K562 (cell line): Measurements from ENCODE around the gene CDC23. TPM values are rescaled to one million over a fixed set of nuclear protein-coding genes. Genes with fewer than 3 reads are reported as not detected.

Source experiments
- CBFA2T3 ChIP-seq: fragments of 450-650 bp; IDR thresholded peaks from 2 replicates; pipeline ENCODE4 v1.6.1; 2017
- GABPB1 ChIP-seq: sonication (generic); formaldehyde crosslinking; IDR thresholded peaks from 2 replicates; pipeline ENCODE4 v1.8.0; 2022; ENCODE audit warnings: mild to moderate bottlenecking, missing genetic modification reagents
- ILK ChIP-seq: fragments of 450-650 bp; IDR thresholded peaks from 2 replicates; pipeline ENCODE4 v1.6.1; 2016; ENCODE audit warnings: missing genetic modification characterization, low read depth, mild to moderate bottlenecking, missing compliant biosample characterization, moderate library complexity, borderline replicate concordance
- MCM5 ChIP-seq: fragments of 450-650 bp; IDR thresholded peaks from 2 replicates; pipeline ENCODE4 v1.6.1; 2016; ENCODE audit warnings: low read depth
- MCM7 ChIP-seq, 2 experiments: fragments of 450-650 bp; IDR thresholded peaks; 2 replicates each; pipeline ENCODE4 v1.6.1; 2016 to 2018
- NEUROD1 ChIP-seq: fragments of 150-350 bp; IDR thresholded peaks from 2 replicates; pipeline ENCODE4 v1.6.1; 2014; ENCODE audit warnings: borderline replicate concordance, low read length, low read depth; ENCODE audit not compliant: partially characterized antibody
- OTX1 ChIP-seq: fragments of 450-650 bp; formaldehyde crosslinking; IDR thresholded peaks from 2 replicates; pipeline ENCODE4 v1.4.0; 2022; ENCODE audit warnings: mild to moderate bottlenecking
- SIN3B ChIP-seq: fragments of 450-650 bp; IDR thresholded peaks from 2 replicates; pipeline ENCODE4 v1.6.1; 2017; ENCODE audit warnings: low read depth, mild to moderate bottlenecking, moderate library complexity
- SP2 ChIP-seq: IDR thresholded peaks from 2 replicates; pipeline ENCODE4 v1.6.1; 2011; ENCODE audit warnings: mild to moderate bottlenecking, low read depth, low read length, moderate library complexity; ENCODE audit not compliant: poor library complexity, severe bottlenecking; ENCODE audit errors: extremely low read depth
- SRSF9 ChIP-seq: fragments of 200-400 bp; formaldehyde crosslinking; IDR thresholded peaks from 2 replicates; pipeline ENCODE4 v1.6.1; 2017; ENCODE audit warnings: low read depth, low read length, borderline replicate concordance
- TAF7 ChIP-seq: fragments of 450-650 bp; IDR thresholded peaks from 2 replicates; pipeline ENCODE4 v1.6.1; 2016; ENCODE audit warnings: missing genetic modification characterization, missing compliant biosample characterization
- polyA plus RNA-seq, 8 experiments: library from polyadenylated mRNA; depleted of rRNA in 4 of 8; stranded (reverse) in 5 of 8; unstranded in 3 of 8; fragments of >200 nt; fragmentation: Nextera tagmentation in 2 of 8; fragmentation: Illumina TruSeq in 1 of 8; extraction: Ambion mirVana in 2 of 8; extraction: Trizol in 1 of 8; gene quantifications; 2 replicates each; pipeline versions ENCODE4 v1.2.1 to v1.2.3, GENCODE V29; 2011 to 2014; ENCODE audit warnings: inconsistent platforms in 1 of 8, missing spikeins in 1 of 8
- total RNA-seq, 7 experiments: library from RNA; depleted of rRNA in 6 of 7; stranded (reverse); fragments of >200 nt in 6 of 7; fragmentation: Illumina TruSeq in 2 of 7; extraction: Trizol in 2 of 7; gene quantifications; 2 replicates each; pipeline versions ENCODE4 v1.2.1 to v1.2.3, GENCODE V29; 2011 to 2021; ENCODE audit warnings: low replicate concordance in 1 of 7
- TF ChIP-seq, protein P1 (sequence below): fragments of 250-450 bp; sonication (Bioruptor Pico); IDR thresholded peaks from 2 replicates; pipeline ENCODE4 v1.8.0; 2021; ENCODE audit warnings: moderate library complexity, mild to moderate bottlenecking, inconsistent platforms
- TF ChIP-seq, protein P2 (sequence below): sonication (generic); formaldehyde crosslinking; IDR thresholded peaks from 2 replicates; pipeline ENCODE4 v1.4.0; 2020; ENCODE audit warnings: mild to moderate bottlenecking, missing genetic modification reagents
- TF ChIP-seq, protein P3 (sequence below): IDR thresholded peaks from 3 replicates; pipeline ENCODE4 v1.6.1; 2011; ENCODE audit warnings: borderline replicate concordance, mild to moderate bottlenecking, moderate library complexity; ENCODE audit not compliant: insufficient read length; ENCODE audit errors: extremely low read depth
- TF ChIP-seq, protein P4 (sequence below): fragments of 250-450 bp; sonication (Bioruptor Pico); IDR thresholded peaks from 2 replicates; pipeline ENCODE4 v1.5.0; 2020; ENCODE audit warnings: mild to moderate bottlenecking, borderline replicate concordance

CDC23 gene
- total and polyA plus RNA-seq, 9 of the 15 experiments (the other 6 are each of a cell fraction or from before 2014, with no cell fraction given) = 34.5 to 157 (median 65.5) TPM

DNA sequence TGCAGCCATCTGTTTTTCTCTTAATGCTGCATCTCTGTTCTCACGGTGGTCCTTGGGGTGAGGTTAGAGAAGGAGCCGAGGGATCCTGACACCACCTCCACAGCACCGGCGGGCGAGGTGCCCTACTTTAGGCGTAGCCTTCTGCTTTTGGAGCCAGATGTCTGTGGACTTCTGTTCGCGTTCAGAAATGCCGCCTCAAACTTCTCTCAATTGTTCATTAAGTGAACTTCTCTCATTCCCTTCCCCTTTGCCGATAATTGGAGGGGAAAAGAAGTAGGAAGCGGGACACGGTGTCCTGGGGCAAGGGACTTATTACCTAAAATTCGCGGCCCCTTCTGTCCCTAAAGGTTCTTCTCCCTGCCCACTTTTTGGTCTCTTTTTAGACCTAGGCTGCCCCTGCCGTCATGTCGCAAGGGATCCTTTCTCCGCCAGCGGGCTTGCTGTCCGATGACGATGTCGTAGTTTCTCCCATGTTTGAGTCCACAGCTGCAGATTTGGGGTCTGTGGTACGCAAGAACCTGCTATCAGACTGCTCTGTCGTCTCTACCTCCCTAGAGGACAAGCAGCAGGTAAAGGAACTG is 33.8 kb downstream of the CDC23 start (continued):
- no peak for TF ChIP-seq OTX1 (CRISPR knock-in tag)
- TF ChIP-seq MCM5 = no peak
- TF ChIP-seq CBFA2T3 = no peak
- TF ChIP-seq NEUROD1 = no peak
- TF ChIP-seq, protein P1, sequence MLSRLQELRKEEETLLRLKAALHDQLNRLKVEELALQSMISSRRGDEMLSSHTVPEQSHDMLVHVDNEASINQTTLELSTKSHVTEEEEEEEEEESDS = no peak
- no peak for TF ChIP-seq GABPB1
- no peak for TF ChIP-seq ILK (tag)
- TF ChIP-seq, protein P2, sequence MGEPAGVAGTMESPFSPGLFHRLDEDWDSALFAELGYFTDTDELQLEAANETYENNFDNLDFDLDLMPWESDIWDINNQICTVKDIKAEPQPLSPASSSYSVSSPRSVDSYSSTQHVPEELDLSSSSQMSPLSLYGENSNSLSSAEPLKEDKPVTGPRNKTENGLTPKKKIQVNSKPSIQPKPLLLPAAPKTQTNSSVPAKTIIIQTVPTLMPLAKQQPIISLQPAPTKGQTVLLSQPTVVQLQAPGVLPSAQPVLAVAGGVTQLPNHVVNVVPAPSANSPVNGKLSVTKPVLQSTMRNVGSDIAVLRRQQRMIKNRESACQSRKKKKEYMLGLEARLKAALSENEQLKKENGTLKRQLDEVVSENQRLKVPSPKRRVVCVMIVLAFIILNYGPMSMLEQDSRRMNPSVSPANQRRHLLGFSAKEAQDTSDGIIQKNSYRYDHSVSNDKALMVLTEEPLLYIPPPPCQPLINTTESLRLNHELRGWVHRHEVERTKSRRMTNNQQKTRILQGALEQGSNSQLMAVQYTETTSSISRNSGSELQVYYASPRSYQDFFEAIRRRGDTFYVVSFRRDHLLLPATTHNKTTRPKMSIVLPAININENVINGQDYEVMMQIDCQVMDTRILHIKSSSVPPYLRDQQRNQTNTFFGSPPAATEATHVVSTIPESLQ (CRISPR knock-in tag) = no peak
- TF ChIP-seq, protein P3, sequence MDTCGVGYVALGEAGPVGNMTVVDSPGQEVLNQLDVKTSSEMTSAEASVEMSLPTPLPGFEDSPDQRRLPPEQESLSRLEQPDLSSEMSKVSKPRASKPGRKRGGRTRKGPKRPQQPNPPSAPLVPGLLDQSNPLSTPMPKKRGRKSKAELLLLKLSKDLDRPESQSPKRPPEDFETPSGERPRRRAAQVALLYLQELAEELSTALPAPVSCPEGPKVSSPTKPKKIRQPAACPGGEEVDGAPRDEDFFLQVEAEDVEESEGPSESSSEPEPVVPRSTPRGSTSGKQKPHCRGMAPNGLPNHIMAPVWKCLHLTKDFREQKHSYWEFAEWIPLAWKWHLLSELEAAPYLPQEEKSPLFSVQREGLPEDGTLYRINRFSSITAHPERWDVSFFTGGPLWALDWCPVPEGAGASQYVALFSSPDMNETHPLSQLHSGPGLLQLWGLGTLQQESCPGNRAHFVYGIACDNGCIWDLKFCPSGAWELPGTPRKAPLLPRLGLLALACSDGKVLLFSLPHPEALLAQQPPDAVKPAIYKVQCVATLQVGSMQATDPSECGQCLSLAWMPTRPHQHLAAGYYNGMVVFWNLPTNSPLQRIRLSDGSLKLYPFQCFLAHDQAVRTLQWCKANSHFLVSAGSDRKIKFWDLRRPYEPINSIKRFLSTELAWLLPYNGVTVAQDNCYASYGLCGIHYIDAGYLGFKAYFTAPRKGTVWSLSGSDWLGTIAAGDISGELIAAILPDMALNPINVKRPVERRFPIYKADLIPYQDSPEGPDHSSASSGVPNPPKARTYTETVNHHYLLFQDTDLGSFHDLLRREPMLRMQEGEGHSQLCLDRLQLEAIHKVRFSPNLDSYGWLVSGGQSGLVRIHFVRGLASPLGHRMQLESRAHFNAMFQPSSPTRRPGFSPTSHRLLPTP = no peak
- no peak for TF ChIP-seq MCM7 (IDR thresholded peaks at IDR 0.05)
- TF ChIP-seq, protein P4, sequence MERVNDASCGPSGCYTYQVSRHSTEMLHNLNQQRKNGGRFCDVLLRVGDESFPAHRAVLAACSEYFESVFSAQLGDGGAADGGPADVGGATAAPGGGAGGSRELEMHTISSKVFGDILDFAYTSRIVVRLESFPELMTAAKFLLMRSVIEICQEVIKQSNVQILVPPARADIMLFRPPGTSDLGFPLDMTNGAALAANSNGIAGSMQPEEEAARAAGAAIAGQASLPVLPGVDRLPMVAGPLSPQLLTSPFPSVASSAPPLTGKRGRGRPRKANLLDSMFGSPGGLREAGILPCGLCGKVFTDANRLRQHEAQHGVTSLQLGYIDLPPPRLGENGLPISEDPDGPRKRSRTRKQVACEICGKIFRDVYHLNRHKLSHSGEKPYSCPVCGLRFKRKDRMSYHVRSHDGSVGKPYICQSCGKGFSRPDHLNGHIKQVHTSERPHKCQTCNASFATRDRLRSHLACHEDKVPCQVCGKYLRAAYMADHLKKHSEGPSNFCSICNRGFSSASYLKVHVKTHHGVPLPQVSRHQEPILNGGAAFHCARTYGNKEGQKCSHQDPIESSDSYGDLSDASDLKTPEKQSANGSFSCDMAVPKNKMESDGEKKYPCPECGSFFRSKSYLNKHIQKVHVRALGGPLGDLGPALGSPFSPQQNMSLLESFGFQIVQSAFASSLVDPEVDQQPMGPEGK = no peak
- TF ChIP-seq SIN3B = no peak
- no peak for TF ChIP-seq SP2
- TF ChIP-seq SRSF9 = no peak
- no peak for TF ChIP-seq TAF7 (tag)
